HFFc6 (cell line): ENCODE measurements around the gene HSPA5. TPM values are rescaled to one million over a fixed set of nuclear protein-coding genes. Genes with fewer than 3 reads are reported as not detected.

ENCODE experiments used
- DNase-seq: peaks from one replicate; pipeline ENCODE4 v3.0.0-alpha.2; 2018
- H3K27ac Mint-ChIP-seq: 2 replicates; pipeline ENCODE4 v1.8.0; 2020; ENCODE audit warnings: mild to moderate bottlenecking, mixed read lengths
- H3K27me3 Mint-ChIP-seq: 2 replicates; pipeline ENCODE4 v1.8.0; 2021; ENCODE audit warnings: mild to moderate bottlenecking, moderate library complexity, mixed read lengths; ENCODE audit not compliant: insufficient read depth
- H3K36me3 Mint-ChIP-seq: 2 replicates; pipeline ENCODE4 v1.8.0; 2021; ENCODE audit warnings: low read depth, mixed read lengths
- H3K4me1 Mint-ChIP-seq: 2 replicates; pipeline ENCODE4 v1.8.0; 2020; ENCODE audit warnings: low read depth, mixed read lengths
- H3K4me3 Mint-ChIP-seq: 2 replicates; pipeline ENCODE4 v1.8.0; 2020; ENCODE audit warnings: mild to moderate bottlenecking, moderate library complexity, mixed read lengths
- H3K9me3 Mint-ChIP-seq: 2 replicates; pipeline ENCODE4 v1.8.0; 2020; ENCODE audit warnings: mild to moderate bottlenecking, mixed read lengths
- CTCF ChIP-seq: fragments of 200-600 bp; sonication (generic); IDR thresholded peaks from 2 replicates; pipeline ENCODE4 v1.5.0; 2021; ENCODE audit warnings: antibody characterized with exemption, mild to moderate bottlenecking
- total RNA-seq, 6 experiments: library from RNA; stranded (reverse); fragmentation: NEBNext Ultra II Directional; extraction: Animal tissue kit (Norgen Biotek cat#: 25700); gene quantifications; 2 replicates in 1 of 6; 3 replicates in 5 of 6; pipeline ENCODE4 v1.2.3, GENCODE V29; 2021

Gene HSPA5
- total RNA-seq, 6 experiments from 2014 or later, result 495 to 626 (median 613) TPM

GRCh38 chr9:125261501-125262293, 20.6 kb upstream of the HSPA5 start, which contains the start of gene GAPVD1:
GAPVD1 (plus strand) TSS chr9:125261826; CDS start chr9:125298922, 37,096 bp downstream.
- H3K27ac Mint-ChIP-seq, result peak within 1 kb of the TSS; percentile 82
- peak within 1 kb of the TSS; percentile 92 for H3K4me3 Mint-ChIP-seq
- H3K27me3 Mint-ChIP-seq, result peaks cover 2% of the 10 kb centered on the region
- peaks cover 7% of the 10 kb centered on the region for H3K36me3 Mint-ChIP-seq
- H3K4me1 Mint-ChIP-seq, result peaks cover 31% of the 10 kb centered on the region
- peak; percentile 65 for TF ChIP-seq CTCF
- no peaks in the 10 kb centered on the region for H3K9me3 Mint-ChIP-seq
- peak; percentile 70 for DNase-seq

GRCh38 chr9:125260561-125260960, 19.4 kb upstream of the HSPA5 start:
- peak; percentile 22 for DNase-seq
- Mint-ChIP-seq H3K4me1 (peaks cover 31% of the 10 kb centered on the region), H3K27me3 (peaks cover 2% of the 10 kb centered on the region), H3K27ac (peak overlapping the region; percentile 57), H3K4me3 (peak overlapping the region; percentile 92), H3K36me3 (peaks cover 7% of the 10 kb centered on the region), H3K9me3 (no peaks in the 10 kb centered on the region)
- no peak for TF ChIP-seq CTCF

GRCh38 chr9:125258832-125259534, 17.8 kb upstream of the HSPA5 start:
- no peak for TF ChIP-seq CTCF
- no peak overlapping the region for H3K4me3 Mint-ChIP-seq
- H3K27me3 Mint-ChIP-seq, result no peaks in the 10 kb centered on the region
- H3K27ac Mint-ChIP-seq, result no peak overlapping the region
- H3K36me3 Mint-ChIP-seq, result peaks cover 4% of the 10 kb centered on the region
- peaks cover 26% of the 10 kb centered on the region for H3K4me1 Mint-ChIP-seq
- DNase-seq, result no peak
- H3K9me3 Mint-ChIP-seq, result no peaks in the 10 kb centered on the region

GRCh38 chr9:125258160-125258785, 17.1 kb upstream of the HSPA5 start:
- Mint-ChIP-seq H3K36me3 (no peaks in the 10 kb centered on the region), H3K9me3 (no peaks in the 10 kb centered on the region), H3K27me3 (peaks cover under 1% of the 10 kb centered on the region; the same call in 1 of the 2 replicates), H3K4me3 (no peak overlapping the region), H3K4me1 (peaks cover 21% of the 10 kb centered on the region), H3K27ac (no peak overlapping the region)
- DNase-seq, result no peak
- no peak for TF ChIP-seq CTCF

GRCh38 chr9:125255781-125256391, 14.7 kb upstream of the HSPA5 start:
- no peaks in the 10 kb centered on the region for H3K9me3 Mint-ChIP-seq
- H3K27ac Mint-ChIP-seq, result no peak overlapping the region
- peaks cover 2% of the 10 kb centered on the region; the same call in 1 of the 2 replicates for H3K27me3 Mint-ChIP-seq
- H3K4me3 Mint-ChIP-seq, result no peak overlapping the region
- DNase-seq, result no peak
- TF ChIP-seq CTCF, result peak; percentile 40
- no peaks in the 10 kb centered on the region for H3K36me3 Mint-ChIP-seq
- H3K4me1 Mint-ChIP-seq, result peaks cover 5% of the 10 kb centered on the region
